H1 (cell line): ENCODE results near the gene RB1.

Experiments used
- CTCF ChIP-seq, 3 experiments: IDR thresholded peaks; 1 replicate in 2 of 3; 2 replicates in 1 of 3; pipeline versions ENCODE4 v1.5.1 to v1.6.1; 2011; ENCODE audit warnings: low read length in 3 of 3, mild to moderate bottlenecking in 3 of 3, inconsistent platforms in 2 of 3, low read depth in 1 of 3, moderate library complexity in 1 of 3; ENCODE audit not compliant: insufficient read depth in 1 of 3; ENCODE audit errors: control extremely low read depth in 1 of 3
- HDAC2 ChIP-seq, 2 experiments: fragments of 300-600 bp in 1 of 2; sonication (generic) in 1 of 2; IDR thresholded peaks; 2 replicates each; pipeline ENCODE4 v1.6.1; 2011 to 2012; ENCODE audit warnings: low read depth in 2 of 2, low read length in 2 of 2, mild to moderate bottlenecking in 2 of 2, moderate library complexity in 2 of 2, borderline replicate concordance in 1 of 2, inconsistent platforms in 1 of 2
- POLR2A ChIP-seq, 2 experiments: IDR thresholded peaks; 1 replicate in 1 of 2; 2 replicates in 1 of 2; pipeline ENCODE4 v1.6.1; 2011; ENCODE audit warnings: low read depth in 2 of 2, low read length in 2 of 2, mild to moderate bottlenecking in 2 of 2; ENCODE audit errors: control extremely low read depth in 1 of 2
- POLR2AphosphoS5 ChIP-seq: IDR thresholded peaks from 2 replicates; pipeline ENCODE4 v1.6.1; 2011; ENCODE audit warnings: low read depth, low read length
- SP1 ChIP-seq: IDR thresholded peaks from 2 replicates; pipeline ENCODE4 v1.6.1; 2011; ENCODE audit warnings: low read depth, low read length
- USF2 ChIP-seq: IDR thresholded peaks from 2 replicates; pipeline ENCODE4 v1.6.1; 2011; ENCODE audit warnings: low read length, improper control_type of control experiment

GRCh38 chr13:48477191-48477855 lies 173.8 kb downstream of the RB1 start:
- no peak for TF ChIP-seq CTCF (IDR thresholded peaks at IDR 0.05; ENCODE audit: control extremely low read depth in 1 of 3, insufficient read depth in 1 of 3, low read depth in 1 of 3, low read length in 3 of 3)
- no peak for TF ChIP-seq SP1
- TF ChIP-seq USF2 = no peak
- no peak for TF ChIP-seq POLR2A (IDR thresholded peaks at IDR 0.05; ENCODE audit: control extremely low read depth in 1 of 2, low read depth in 2 of 2, low read length in 2 of 2)
- TF ChIP-seq POLR2AphosphoS5 = no peak
- TF ChIP-seq HDAC2 (IDR thresholded peaks at IDR 0.05; ENCODE audit: borderline replicate concordance in 1 of 2, low read depth in 2 of 2, low read length in 2 of 2) = no peak
